ENCODE results near the gene ABCC1. TPM values are rescaled to one million over a fixed set of nuclear protein-coding genes. Genes with fewer than 3 reads are reported as not detected.

ABCC1 gene
- total RNA-seq, 1 experiment from 2014 or later, result 61.9 TPM

DNA sequence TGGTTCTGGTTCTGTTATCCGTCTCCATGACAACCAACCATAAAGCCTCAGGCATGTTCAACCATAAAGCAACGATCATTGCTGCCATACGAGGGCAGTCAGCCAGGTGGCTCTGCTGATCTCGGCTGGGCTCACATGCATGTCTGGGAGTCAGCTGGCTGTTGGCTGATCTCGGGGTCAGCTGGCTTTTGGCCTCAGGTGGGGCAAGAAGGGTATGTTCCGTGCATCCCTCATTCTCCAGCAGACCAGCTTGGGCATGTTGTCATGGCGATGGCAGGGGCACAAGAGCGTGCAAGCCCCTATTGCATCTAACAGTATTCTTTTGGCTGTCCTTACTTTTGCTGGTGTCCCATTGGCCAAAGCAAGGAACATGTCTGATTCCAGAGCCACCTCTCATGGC, 187.7 kb downstream of the ABCC1 start:
- Mint-ChIP-seq H3K36me3 (peaks cover 80% of the 10 kb centered on the region), H3K4me3 (no peak overlapping the region), H3K27ac (no peak overlapping the region), H3K9me3 (no peaks in the 10 kb centered on the region), H3K27me3 (ENCODE audit: low read depth) (no peaks in the 10 kb centered on the region), H3K4me1 (peaks cover under 1% of the 10 kb centered on the region; the same call in 1 of the 2 replicates)
- TF ChIP-seq ZNF396 (CRISPR knock-in tag; IDR thresholded peaks at IDR 0.05; ENCODE audit: borderline replicate concordance) (no peak), KAT7 (CRISPR knock-in tag; IDR thresholded peaks at IDR 0.05; ENCODE audit: borderline replicate concordance) (no peak), ZNF263 (CRISPR knock-in tag; IDR thresholded peaks at IDR 0.05; ENCODE audit: low read depth) (no peak), EMX1 (CRISPR knock-in tag; IDR thresholded peaks at IDR 0.05) (no peak), TP53 (CRISPR knock-in tag; IDR thresholded peaks at IDR 0.05) (no peak), TCF7 (CRISPR knock-in tag; IDR thresholded peaks at IDR 0.05; ENCODE audit: low read depth) (no peak), NFATC4 (CRISPR knock-in tag; IDR thresholded peaks at IDR 0.05) (no peak), ZNF121 (CRISPR knock-in tag; IDR thresholded peaks at IDR 0.05) (no peak), RELA (CRISPR knock-in tag; IDR thresholded peaks at IDR 0.05; ENCODE audit: borderline replicate concordance) (no peak), GABPB1 (CRISPR knock-in tag; IDR thresholded peaks at IDR 0.05) (no peak), GTF2I (CRISPR knock-in tag; conservative IDR thresholded peaks at IDR 0.05) (no peak), GRHL2 (CRISPR knock-in tag; IDR thresholded peaks at IDR 0.05; ENCODE audit: insufficient replicate concordance, severe bottlenecking) (no peak)
- TF ChIP-seq, protein P1, sequence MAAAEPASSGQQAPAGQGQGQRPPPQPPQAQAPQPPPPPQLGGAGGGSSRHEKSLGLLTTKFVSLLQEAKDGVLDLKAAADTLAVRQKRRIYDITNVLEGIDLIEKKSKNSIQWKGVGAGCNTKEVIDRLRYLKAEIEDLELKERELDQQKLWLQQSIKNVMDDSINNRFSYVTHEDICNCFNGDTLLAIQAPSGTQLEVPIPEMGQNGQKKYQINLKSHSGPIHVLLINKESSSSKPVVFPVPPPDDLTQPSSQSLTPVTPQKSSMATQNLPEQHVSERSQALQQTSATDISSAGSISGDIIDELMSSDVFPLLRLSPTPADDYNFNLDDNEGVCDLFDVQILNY (CRISPR knock-in tag; IDR thresholded peaks at IDR 0.05), result no peak
- TF ChIP-seq, protein P2, sequence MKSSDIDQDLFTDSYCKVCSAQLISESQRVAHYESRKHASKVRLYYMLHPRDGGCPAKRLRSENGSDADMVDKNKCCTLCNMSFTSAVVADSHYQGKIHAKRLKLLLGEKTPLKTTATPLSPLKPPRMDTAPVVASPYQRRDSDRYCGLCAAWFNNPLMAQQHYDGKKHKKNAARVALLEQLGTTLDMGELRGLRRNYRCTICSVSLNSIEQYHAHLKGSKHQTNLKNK (CRISPR knock-in tag; IDR thresholded peaks at IDR 0.05), result no peak
- TF ChIP-seq, protein P3, sequence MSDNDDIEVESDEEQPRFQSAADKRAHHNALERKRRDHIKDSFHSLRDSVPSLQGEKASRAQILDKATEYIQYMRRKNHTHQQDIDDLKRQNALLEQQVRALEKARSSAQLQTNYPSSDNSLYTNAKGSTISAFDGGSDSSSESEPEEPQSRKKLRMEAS (CRISPR knock-in tag; IDR thresholded peaks at IDR 0.05), result no peak
- TF ChIP-seq, protein P4, sequence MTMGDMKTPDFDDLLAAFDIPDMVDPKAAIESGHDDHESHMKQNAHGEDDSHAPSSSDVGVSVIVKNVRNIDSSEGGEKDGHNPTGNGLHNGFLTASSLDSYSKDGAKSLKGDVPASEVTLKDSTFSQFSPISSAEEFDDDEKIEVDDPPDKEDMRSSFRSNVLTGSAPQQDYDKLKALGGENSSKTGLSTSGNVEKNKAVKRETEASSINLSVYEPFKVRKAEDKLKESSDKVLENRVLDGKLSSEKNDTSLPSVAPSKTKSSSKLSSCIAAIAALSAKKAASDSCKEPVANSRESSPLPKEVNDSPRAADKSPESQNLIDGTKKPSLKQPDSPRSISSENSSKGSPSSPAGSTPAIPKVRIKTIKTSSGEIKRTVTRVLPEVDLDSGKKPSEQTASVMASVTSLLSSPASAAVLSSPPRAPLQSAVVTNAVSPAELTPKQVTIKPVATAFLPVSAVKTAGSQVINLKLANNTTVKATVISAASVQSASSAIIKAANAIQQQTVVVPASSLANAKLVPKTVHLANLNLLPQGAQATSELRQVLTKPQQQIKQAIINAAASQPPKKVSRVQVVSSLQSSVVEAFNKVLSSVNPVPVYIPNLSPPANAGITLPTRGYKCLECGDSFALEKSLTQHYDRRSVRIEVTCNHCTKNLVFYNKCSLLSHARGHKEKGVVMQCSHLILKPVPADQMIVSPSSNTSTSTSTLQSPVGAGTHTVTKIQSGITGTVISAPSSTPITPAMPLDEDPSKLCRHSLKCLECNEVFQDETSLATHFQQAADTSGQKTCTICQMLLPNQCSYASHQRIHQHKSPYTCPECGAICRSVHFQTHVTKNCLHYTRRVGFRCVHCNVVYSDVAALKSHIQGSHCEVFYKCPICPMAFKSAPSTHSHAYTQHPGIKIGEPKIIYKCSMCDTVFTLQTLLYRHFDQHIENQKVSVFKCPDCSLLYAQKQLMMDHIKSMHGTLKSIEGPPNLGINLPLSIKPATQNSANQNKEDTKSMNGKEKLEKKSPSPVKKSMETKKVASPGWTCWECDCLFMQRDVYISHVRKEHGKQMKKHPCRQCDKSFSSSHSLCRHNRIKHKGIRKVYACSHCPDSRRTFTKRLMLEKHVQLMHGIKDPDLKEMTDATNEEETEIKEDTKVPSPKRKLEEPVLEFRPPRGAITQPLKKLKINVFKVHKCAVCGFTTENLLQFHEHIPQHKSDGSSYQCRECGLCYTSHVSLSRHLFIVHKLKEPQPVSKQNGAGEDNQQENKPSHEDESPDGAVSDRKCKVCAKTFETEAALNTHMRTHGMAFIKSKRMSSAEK (CRISPR knock-in tag; IDR thresholded peaks at IDR 0.05; ENCODE audit: borderline replicate concordance), result no peak
- TF ChIP-seq, protein P5, sequence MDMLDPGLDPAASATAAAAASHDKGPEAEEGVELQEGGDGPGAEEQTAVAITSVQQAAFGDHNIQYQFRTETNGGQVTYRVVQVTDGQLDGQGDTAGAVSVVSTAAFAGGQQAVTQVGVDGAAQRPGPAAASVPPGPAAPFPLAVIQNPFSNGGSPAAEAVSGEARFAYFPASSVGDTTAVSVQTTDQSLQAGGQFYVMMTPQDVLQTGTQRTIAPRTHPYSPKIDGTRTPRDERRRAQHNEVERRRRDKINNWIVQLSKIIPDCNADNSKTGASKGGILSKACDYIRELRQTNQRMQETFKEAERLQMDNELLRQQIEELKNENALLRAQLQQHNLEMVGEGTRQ (CRISPR knock-in tag; IDR thresholded peaks at IDR 0.05), result no peak
- TF ChIP-seq, protein P6, sequence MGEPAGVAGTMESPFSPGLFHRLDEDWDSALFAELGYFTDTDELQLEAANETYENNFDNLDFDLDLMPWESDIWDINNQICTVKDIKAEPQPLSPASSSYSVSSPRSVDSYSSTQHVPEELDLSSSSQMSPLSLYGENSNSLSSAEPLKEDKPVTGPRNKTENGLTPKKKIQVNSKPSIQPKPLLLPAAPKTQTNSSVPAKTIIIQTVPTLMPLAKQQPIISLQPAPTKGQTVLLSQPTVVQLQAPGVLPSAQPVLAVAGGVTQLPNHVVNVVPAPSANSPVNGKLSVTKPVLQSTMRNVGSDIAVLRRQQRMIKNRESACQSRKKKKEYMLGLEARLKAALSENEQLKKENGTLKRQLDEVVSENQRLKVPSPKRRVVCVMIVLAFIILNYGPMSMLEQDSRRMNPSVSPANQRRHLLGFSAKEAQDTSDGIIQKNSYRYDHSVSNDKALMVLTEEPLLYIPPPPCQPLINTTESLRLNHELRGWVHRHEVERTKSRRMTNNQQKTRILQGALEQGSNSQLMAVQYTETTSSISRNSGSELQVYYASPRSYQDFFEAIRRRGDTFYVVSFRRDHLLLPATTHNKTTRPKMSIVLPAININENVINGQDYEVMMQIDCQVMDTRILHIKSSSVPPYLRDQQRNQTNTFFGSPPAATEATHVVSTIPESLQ (CRISPR knock-in tag; IDR thresholded peaks at IDR 0.05), result no peak
- TF ChIP-seq, protein P7, sequence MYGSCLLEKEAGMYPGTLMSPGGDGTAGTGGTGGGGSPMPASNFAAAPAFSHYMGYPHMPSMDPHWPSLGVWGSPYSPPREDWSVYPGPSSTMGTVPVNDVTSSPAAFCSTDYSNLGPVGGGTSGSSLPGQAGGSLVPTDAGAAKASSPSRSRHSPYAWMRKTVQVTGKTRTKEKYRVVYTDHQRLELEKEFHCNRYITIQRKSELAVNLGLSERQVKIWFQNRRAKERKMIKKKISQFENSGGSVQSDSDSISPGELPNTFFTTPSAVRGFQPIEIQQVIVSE (CRISPR knock-in tag; IDR thresholded peaks at IDR 0.05; ENCODE audit: borderline replicate concordance), result no peak
- TF ChIP-seq, protein P8, sequence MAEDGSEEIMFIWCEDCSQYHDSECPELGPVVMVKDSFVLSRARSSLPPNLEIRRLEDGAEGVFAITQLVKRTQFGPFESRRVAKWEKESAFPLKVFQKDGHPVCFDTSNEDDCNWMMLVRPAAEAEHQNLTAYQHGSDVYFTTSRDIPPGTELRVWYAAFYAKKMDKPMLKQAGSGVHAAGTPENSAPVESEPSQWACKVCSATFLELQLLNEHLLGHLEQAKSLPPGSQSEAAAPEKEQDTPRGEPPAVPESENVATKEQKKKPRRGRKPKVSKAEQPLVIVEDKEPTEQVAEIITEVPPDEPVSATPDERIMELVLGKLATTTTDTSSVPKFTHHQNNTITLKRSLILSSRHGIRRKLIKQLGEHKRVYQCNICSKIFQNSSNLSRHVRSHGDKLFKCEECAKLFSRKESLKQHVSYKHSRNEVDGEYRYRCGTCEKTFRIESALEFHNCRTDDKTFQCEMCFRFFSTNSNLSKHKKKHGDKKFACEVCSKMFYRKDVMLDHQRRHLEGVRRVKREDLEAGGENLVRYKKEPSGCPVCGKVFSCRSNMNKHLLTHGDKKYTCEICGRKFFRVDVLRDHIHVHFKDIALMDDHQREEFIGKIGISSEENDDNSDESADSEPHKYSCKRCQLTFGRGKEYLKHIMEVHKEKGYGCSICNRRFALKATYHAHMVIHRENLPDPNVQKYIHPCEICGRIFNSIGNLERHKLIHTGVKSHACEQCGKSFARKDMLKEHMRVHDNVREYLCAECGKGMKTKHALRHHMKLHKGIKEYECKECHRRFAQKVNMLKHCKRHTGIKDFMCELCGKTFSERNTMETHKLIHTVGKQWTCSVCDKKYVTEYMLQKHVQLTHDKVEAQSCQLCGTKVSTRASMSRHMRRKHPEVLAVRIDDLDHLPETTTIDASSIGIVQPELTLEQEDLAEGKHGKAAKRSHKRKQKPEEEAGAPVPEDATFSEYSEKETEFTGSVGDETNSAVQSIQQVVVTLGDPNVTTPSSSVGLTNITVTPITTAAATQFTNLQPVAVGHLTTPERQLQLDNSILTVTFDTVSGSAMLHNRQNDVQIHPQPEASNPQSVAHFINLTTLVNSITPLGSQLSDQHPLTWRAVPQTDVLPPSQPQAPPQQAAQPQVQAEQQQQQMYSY (CRISPR knock-in tag; IDR thresholded peaks at IDR 0.05), result no peak
- CTCF ChIA-PET, result interaction anchor here (1.5 kb wide), 1 partner anchor 359 kb away, joined by 3 read pairs; no protein-coding TSS in a partner anchor
- DNase-seq (ENCODE audit: low spot score) (no peak), ATAC-seq (no peak)
- POLR2A ChIA-PET, result no interaction called here

Data from WTC11 (cell line).